ENCODE data around the gene TAB3.
A peak's percentile ranks its signal among the peaks of the same experiment; 100 is the strongest.

Gene TAB3, protein sequence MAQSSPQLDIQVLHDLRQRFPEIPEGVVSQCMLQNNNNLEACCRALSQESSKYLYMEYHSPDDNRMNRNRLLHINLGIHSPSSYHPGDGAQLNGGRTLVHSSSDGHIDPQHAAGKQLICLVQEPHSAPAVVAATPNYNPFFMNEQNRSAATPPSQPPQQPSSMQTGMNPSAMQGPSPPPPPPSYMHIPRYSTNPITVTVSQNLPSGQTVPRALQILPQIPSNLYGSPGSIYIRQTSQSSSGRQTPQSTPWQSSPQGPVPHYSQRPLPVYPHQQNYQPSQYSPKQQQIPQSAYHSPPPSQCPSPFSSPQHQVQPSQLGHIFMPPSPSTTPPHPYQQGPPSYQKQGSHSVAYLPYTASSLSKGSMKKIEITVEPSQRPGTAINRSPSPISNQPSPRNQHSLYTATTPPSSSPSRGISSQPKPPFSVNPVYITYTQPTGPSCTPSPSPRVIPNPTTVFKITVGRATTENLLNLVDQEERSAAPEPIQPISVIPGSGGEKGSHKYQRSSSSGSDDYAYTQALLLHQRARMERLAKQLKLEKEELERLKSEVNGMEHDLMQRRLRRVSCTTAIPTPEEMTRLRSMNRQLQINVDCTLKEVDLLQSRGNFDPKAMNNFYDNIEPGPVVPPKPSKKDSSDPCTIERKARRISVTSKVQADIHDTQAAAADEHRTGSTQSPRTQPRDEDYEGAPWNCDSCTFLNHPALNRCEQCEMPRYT

GRCh38 chrX:30889147-30890140 lies at the start of gene TAB3:
Gene TAB3, minus strand, starts transcription at chrX:30889254. Its CDS starts 29,666 bp downstream, at chrX:30859588.
- DNase-seq (ENCODE audit: low spot score): peak; percentile 95

DNA sequence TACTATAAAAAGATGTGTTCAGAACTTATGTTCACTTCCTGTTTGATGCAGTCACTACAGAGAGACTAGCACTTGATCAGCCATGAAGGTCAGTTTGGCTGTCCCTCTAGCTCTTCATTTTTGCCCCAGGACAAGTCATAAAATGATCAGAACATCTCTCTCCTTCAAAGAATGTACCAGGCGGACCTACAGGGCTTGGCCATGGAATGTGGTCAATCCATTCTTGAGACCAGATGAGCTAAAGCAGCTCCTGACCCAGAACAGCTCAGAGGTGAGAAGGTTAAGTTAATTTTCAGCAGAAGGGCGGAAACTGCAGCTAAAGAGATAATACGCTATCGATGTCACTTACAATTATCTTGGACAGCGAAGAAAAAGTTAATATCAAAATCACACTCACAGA lies 49.2 kb upstream of the TAB3 start:
- DNase-seq (ENCODE audit: low spot score): no peak

GRCh38 chrX:30935985-30936384 lies 46.9 kb upstream of the TAB3 start:
- DNase-seq (ENCODE audit: low spot score): peak; percentile 3

- no peak for DNase-seq (ENCODE audit: low spot score)
Observed at GRCh38 chrX:30931920-30932319, 42.9 kb upstream of the TAB3 start.

GRCh38 chrX:30930679-30931078 lies 41.6 kb upstream of the TAB3 start:
- no peak for DNase-seq (ENCODE audit: low spot score)

- no peak for DNase-seq (ENCODE audit: low spot score)
Observed at GRCh38 chrX:30930143-30930542, 41.1 kb upstream of the TAB3 start.

DNA sequence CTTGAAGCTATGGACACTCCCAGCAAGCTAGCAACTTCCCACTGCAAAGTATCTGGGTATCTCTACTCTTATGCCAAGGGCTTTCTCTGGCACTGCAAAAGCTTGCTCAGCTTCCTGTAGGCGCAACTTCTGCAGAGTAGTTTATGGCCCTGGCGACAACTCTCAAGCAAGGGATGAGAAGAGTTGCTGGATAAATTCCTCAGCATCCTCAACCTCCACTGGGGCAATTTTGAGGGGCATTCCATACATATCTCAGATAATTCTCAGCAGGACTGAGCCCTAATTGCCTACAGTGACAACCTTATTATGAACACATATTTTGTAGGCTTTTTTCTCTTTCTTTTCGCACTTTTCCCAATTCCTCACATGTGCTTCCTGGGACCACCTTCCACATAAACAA lies 31.2 kb upstream of the TAB3 start:
- no peak for DNase-seq (ENCODE audit: low spot score)

- DNase-seq (ENCODE audit: low spot score): no peak
Observed at GRCh38 chrX:30918480-30918879, 29.4 kb upstream of the TAB3 start.

GRCh38 chrX:30913492-30913891 lies 24.4 kb upstream of the TAB3 start:
- DNase-seq (ENCODE audit: low spot score): no peak

- peak; percentile 9 for DNase-seq (ENCODE audit: low spot score)
Observed at GRCh38 chrX:30910124-30910860, 21.2 kb upstream of the TAB3 start.

DNA sequence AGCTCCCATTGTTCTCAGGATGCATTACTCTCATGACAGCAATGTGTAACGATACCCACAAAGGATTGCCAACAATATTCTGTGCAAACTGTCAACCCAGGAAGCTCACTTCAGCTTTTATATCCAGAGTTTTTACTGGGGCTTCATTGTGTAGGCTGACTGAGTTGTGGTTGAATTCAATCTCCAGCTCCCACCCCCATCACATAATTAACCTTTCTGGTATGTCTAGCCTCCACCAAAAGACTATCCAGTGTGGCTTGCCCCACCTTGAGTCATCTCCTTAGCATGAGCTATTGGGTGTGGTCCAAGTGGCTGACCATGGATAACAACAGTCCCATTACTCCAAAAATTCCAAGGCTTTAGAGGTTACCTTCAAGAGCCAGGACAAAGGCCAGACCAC lies 17.7 kb upstream of the TAB3 start:
- DNase-seq (ENCODE audit: low spot score): no peak

- no peak for DNase-seq (ENCODE audit: low spot score)
Observed at GRCh38 chrX:30905321-30905720, 16.3 kb upstream of the TAB3 start.

DNA sequence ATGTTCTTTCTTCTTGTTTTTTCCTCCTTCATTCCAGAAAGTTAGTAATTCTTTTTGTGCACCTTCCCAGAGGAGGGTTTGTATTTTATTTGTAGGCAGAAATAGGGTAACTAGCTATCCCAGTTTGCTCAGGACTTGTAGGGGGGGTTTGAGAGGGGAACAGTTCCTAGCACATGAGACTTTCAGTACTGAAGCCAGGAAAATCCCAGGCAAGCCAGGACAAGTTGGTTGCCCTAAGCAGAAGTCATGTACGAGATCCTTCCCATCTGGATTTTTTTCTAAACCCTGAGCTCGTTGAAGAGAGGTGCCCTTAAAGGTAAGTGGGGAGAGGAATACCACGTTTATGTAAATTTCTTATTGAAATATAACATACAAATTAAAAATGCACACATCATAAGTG lies 15.6 kb upstream of the TAB3 start:
- DNase-seq (ENCODE audit: low spot score): no peak

- DNase-seq (ENCODE audit: low spot score): no peak
Observed at GRCh38 chrX:30904186-30904585, 15.1 kb upstream of the TAB3 start.

- DNase-seq (ENCODE audit: low spot score): no peak
Observed at GRCh38 chrX:30900227-30900626, 11.2 kb upstream of the TAB3 start.

- DNase-seq (ENCODE audit: low spot score): no peak
Observed at GRCh38 chrX:30898886-30899285, 9.8 kb upstream of the TAB3 start.

DNA sequence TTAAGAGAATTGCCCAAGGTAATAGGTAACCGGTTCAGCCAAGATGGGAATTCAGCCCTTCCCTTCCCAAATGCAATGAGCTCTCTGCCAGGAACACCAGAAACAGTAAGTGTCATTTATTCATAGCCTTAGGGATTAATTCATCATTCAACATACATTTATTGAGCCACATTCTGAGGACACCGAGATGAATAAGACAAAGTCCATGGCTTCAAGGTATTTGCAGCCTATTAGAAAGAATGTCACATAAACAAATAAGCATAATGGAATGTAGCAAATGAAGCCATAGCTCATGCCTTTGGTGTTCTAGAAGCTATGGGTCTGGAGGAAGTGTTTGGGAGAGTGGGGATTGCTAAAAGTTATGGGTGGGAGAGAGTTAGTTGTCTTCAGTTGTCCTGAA lies 6.3 kb upstream of the TAB3 start:
- no peak for DNase-seq (ENCODE audit: low spot score)

DNA sequence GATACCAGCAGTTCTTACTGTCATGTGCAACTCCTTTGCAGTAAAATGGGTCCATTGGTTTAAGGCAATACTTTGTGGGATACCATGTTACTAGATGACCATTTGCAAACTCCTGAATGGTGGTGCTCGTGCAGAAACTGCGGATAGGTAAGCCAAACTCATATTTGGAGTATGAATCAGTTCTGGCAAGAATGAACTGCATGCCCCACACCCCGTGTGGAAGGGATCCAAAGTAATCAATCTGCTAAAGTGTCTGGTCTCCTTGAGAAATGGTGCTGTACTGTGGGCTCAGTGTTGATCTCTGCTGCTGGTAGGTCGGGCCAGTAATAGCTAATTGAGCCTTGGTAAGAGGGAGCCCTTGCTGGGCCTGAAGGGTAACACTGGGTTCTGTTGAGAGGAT lies 4.2 kb upstream of the TAB3 start:
- no peak for DNase-seq (ENCODE audit: low spot score)

DNA sequence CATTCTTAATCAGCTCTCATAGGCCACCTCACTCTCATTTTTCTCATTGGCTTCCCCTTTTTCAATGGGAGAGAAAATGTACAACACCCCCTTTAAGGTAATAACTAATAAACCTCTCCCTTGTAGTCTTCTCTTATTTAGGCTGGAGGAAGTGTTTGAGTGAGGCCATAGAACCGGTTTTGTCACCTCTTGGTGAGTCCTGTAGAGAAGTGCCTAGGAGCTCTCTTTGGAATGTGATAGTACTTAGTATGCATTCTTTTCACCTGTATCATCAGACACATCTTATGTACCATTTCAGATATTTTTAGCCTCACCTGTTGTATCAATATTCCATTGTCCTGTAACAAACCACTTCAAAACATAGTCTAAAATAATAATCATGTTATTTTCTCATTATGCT lies 3.5 kb upstream of the TAB3 start:
- DNase-seq (ENCODE audit: low spot score): no peak

GRCh38 chrX:30888526-30889146 lies 418 bp downstream of the TAB3 start:
- DNase-seq (ENCODE audit: low spot score): peak; percentile 24

DNA sequence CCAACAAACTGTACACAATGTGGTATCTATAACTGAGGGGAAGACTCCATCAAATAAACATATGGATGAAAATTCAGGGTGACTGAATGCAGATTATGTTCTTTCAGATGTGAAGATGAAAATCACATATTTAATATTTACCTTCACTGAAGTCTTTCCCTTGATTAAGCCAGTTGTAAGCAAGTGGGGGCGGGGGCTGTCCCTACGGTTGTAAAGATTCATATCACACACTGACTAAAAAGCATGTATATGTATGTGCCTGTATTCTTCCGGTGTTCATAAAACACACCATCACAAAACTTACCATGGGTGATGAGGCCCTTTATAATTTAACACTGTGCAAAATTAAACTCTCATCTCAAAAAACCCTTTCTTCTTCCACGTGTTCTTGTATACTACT lies 1.3 kb downstream of the TAB3 start:
- DNase-seq (ENCODE audit: low spot score): no peak
